Measurements from ENCODE around the gene ZNF185. TPM values are rescaled to one million over a fixed set of nuclear protein-coding genes. Genes with fewer than 3 reads are reported as not detected.

The ZNF185 gene
- total RNA-seq, 1 experiment from 2014 or later: 0.26 TPM

- Histone ChIP-seq H3K36me3 (no peaks in the 10 kb centered on the region), H3K4me1 (no peaks in the 10 kb centered on the region; the same call in 1 of the 2 replicates), H3K27me3 (no peaks in the 10 kb centered on the region), H3K4me3 (no peak overlapping the region), H3K27ac (no peak overlapping the region), H3K9me3 (replicated peaks) (no peaks in the 10 kb centered on the region)
- no peak for DNase-seq
These were observed 47.4 kb downstream of the ZNF185 start for GRCh38 chrX:152945021-152945979.

DNA sequence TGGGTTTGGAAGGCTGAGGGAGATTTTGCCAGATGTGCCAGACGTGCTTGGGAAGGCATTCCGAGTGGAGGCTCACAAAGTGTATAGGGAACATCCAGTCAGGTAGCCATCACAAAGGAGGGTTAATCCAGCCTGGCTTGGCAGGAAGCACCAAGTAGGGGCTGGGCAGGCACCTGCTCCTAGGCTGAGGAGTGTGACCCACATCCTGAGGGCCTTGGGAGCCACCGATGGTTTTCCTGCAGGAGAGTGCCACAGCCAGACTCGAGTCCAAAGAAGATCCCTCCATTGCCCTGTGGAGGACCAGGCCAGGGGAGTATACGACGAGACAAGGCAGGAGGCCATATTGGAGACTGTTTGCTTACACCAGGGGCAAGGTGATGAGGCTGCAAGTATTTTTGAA is 48.8 kb downstream of the ZNF185 start:
- no peaks in the 10 kb centered on the region; the same call in 1 of the 2 replicates for H3K4me1 ChIP-seq
- no peak for DNase-seq
- H3K27me3 ChIP-seq: no peaks in the 10 kb centered on the region
- no peaks in the 10 kb centered on the region for H3K9me3 ChIP-seq (replicated peaks)
- no peak overlapping the region for H3K4me3 ChIP-seq
- H3K27ac ChIP-seq: no peak overlapping the region
- H3K36me3 ChIP-seq: no peaks in the 10 kb centered on the region

Other genes starting within 250 kb of the ZNF185 start
- 4.4 and 5.1 TPM in 2 replicates for gene MAGEA3, start 199.3 kb upstream of the ZNF185 start, total RNA-seq (2014; rRNA removed; shearing (Covaris generic))
- gene CSAG2, start 188.8 kb upstream of the ZNF185 start, total RNA-seq (2014; rRNA removed; shearing (Covaris generic)): not detected in 2 replicates
- 2.2 and 4.7 TPM in 2 replicates for gene MAGEA2B, start 183.4 kb upstream of the ZNF185 start, total RNA-seq (2014; rRNA removed; shearing (Covaris generic))
- gene CSAG1, start 164.3 kb upstream of the ZNF185 start, total RNA-seq (2014; rRNA removed; shearing (Covaris generic)): 0.41 and 0.63 TPM in 2 replicates
- gene MAGEA12, start 164.3 kb upstream of the ZNF185 start, total RNA-seq (2014; rRNA removed; shearing (Covaris generic)): 0.66 and 1.6 TPM in 2 replicates
- 0.83 TPM in 1 of 2 replicates, not detected in the other for gene MAGEA2, start 144.2 kb upstream of the ZNF185 start, total RNA-seq (2014; rRNA removed; shearing (Covaris generic))
- gene CSAG3, start 138.8 kb upstream of the ZNF185 start, total RNA-seq (2014; rRNA removed; shearing (Covaris generic)): not detected in 2 replicates
- gene MAGEA6, start 128.4 kb upstream of the ZNF185 start, total RNA-seq (2014; rRNA removed; shearing (Covaris generic)): 3.0 and 4.0 TPM in 2 replicates
- gene CETN2, start 67.3 kb upstream of the ZNF185 start, total RNA-seq (2014; rRNA removed; shearing (Covaris generic)): 26.5 and 29.4 TPM in 2 replicates
- 24.7 and 25.2 TPM in 2 replicates for gene NSDHL, start 67.0 kb upstream of the ZNF185 start, total RNA-seq (2014; rRNA removed; shearing (Covaris generic))
- gene PNMA5, start 96.0 kb downstream of the ZNF185 start, total RNA-seq (2014; rRNA removed; shearing (Covaris generic)): not detected in 2 replicates
- not detected in 2 replicates for gene PNMA3, start 158.4 kb downstream of the ZNF185 start, total RNA-seq (2014; rRNA removed; shearing (Covaris generic))
- not detected in 2 replicates for gene PNMA6A, start 174.4 kb downstream of the ZNF185 start, total RNA-seq (2014; rRNA removed; shearing (Covaris generic))